HG03558 (cell line): Measurements from ENCODE around the gene ALOX12.
"Not testable (repeated sequence)": the region's sequence is repeated elsewhere in the genome, so short reads cannot be mapped to it uniquely, and the experiment has no call there.

Source experiments
- ATAC-seq: cut with Tn5 transposase; IDR thresholded peaks from one replicate; pipeline ENCODE4 v1.9.1; 2021; ENCODE audit warnings: moderate number of reproducible peaks; ENCODE audit not compliant: unreplicated experiment; ENCODE audit errors: extremely low read depth

The ALOX12 gene, protein sequence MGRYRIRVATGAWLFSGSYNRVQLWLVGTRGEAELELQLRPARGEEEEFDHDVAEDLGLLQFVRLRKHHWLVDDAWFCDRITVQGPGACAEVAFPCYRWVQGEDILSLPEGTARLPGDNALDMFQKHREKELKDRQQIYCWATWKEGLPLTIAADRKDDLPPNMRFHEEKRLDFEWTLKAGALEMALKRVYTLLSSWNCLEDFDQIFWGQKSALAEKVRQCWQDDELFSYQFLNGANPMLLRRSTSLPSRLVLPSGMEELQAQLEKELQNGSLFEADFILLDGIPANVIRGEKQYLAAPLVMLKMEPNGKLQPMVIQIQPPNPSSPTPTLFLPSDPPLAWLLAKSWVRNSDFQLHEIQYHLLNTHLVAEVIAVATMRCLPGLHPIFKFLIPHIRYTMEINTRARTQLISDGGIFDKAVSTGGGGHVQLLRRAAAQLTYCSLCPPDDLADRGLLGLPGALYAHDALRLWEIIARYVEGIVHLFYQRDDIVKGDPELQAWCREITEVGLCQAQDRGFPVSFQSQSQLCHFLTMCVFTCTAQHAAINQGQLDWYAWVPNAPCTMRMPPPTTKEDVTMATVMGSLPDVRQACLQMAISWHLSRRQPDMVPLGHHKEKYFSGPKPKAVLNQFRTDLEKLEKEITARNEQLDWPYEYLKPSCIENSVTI

DNA sequence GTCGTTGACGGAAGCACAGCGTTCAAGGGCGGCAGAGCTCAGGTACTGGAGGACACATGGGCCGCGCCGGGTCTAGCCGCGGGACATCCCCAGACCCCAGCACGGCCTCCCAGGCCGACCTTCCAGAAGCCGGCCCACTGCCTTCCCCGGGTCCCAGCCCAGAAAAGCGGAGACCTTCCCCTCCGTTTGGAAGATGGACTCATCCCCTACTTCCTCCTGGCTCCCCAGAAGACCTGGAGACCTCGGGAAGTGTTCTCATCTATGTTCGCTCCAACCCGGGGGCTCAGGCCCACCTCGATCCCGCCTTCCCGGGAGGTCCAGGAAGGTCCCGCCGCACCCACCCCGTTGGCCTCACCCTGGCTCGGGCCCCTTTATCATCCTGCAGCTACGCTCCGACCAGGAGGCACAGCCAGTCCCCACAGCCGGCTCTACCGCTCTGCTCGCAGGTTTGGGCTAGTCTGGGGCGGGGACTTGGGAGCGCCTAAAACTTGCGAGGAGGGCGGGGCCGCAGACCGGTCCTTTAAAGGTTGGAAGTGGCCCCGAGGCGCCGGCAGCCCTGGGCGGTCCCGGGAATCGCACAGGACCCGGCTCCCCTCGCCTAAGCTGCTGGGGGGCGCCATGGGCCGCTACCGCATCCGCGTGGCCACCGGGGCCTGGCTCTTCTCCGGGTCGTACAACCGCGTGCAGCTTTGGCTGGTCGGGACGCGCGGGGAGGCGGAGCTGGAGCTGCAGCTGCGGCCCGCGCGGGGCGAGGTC lies at the start of gene ALOX12:
Gene ALOX12 (plus strand): TSS at position 550 of the 756 bp plus-strand sequence. CDS start 69 bp downstream, at position 619.
- ATAC-seq: no peak

DNA sequence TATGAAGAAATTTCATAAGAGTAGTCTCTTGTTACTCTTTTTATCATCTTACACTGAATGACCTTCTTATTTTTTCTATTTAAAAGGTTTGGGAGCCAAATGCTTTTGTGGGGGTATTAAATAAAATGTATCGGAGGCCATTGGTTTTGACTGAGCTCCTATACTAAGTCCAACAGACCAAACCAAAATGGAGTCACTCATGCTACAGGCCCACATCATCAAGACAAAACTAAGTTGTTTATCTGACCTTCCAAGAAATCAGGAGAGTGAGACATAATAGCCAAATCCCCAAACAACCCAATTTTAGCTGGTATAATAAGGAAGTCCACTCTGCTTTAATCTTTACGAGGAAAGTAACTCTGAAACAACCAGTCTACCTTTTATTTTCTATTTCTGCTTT lies 48.1 kb upstream of the ALOX12 start:
- no peak for ATAC-seq

GRCh38 chr17:6948562-6948961 lies 47.3 kb upstream of the ALOX12 start:
- ATAC-seq: no peak

DNA sequence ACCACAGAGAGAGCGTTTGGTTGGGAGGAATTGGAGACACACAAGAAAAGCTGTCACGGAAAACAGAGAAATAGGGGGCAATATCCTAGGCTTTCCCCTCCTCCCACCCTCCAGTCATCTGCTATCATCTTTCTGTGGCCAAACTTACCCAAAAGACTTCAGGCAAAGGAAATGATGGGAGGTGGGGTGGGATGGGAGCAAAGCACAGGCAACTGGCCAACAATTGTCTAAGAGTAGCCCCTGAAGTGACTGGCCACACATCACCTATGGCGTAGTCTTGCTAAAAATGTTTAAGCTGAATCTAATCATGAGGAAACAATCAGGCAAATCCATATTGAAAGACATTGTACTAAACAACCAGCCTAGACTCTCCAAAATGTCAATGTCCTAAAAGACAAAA lies 46.9 kb upstream of the ALOX12 start:
- ATAC-seq: no peak

- ATAC-seq: not testable (repeated sequence)
These were observed 44.9 kb upstream of the ALOX12 start for GRCh38 chr17:6950938-6951337.

DNA sequence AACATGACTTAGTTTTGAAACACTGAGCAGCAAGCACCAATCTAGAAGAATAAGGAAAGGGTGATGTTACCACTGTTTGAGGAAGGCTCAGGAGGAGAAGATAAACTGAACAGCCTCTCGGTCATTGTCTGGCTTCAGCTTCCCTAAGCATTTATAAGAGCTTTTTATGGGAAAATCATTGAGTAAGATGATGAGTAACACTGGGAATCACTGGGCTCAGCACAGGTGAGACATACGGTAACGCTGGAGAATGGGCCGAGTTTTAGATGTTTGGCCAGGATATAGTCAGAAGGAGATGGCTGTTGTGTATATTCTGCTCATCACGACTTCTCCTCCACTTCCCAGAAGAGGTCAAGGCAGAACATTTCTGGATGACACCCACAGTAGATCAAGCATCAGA lies 42.2 kb upstream of the ALOX12 start:
- ATAC-seq: no peak

DNA sequence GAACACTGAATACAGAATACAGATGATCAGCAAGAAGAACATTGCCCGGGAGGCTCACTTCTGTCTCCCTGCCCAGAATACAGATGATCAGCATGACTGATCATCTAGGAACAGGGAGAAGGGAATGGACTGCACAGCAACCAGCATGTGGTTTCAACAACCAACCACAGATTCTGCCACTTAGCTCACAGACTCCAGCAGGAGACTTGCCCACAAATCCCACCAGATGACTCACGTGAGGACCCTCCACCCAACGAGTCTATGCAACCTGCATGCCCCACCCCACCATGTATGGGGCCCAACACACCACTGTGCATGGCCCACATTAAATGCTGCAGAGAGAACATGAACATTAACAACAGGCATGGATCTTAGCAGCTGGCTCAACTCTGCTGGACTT lies 36.1 kb upstream of the ALOX12 start:
- no peak for ATAC-seq

- no peak for ATAC-seq
These were observed 26.5 kb upstream of the ALOX12 start for GRCh38 chr17:6969323-6969726.

DNA sequence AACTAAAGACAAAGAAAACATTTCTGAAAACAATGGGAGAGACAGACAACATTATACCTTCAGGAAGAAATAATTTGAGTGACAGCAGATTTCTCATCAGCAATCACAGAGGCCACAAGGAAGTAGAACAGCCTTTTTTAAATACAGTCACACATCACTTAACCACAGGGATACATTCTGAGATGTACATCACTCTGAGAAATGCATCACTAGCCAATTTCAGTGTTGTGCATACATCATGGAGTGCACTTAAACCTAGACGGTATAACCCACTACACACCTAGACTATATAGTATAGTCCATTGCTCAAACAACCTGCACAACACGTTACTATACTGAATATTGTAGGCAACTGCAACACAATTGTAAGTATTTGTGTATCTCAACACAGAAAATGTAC lies 24.9 kb upstream of the ALOX12 start:
- no peak for ATAC-seq

DNA sequence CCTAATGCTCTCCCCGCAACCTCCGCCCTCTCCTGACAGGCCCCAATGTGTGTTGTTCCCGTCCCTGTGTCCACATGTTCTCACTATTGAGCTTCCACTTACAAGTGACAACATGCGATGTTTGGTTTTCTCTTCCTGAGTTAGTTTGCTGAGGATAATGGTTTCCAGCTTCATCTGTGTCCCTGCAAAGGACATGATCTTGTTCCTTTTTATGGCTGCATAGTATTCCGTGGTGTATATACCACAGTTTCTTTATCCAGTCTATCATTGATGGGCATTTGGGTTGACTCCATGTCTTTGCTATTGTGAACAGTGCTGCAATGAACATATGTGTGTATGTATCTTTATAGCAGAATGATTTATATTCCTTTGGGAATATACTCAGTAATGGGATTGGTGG lies 16.4 kb upstream of the ALOX12 start:
- not testable (repeated sequence) for ATAC-seq

DNA sequence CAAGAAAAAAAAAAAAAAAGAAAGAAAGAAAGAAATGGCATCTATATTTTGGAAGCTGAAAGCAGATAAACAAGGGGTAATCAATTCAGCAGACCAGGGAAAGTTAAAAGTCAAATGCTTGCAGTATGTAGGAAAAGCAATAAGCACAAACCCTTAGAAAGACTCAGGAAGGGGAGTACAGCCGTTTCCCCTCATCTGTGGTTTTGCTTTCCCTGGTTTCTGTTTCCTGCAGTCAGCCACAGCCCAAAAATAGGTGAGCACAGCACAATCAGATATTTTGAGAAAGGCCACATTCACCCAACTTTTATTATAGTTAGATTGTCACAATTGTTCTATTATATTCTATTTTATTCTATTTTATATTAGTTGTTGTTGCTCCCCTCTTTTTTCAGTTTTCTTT lies 14.4 kb upstream of the ALOX12 start:
- no peak for ATAC-seq

GRCh38 chr17:6985266-6985665 lies 10.6 kb upstream of the ALOX12 start:
- no peak for ATAC-seq

DNA sequence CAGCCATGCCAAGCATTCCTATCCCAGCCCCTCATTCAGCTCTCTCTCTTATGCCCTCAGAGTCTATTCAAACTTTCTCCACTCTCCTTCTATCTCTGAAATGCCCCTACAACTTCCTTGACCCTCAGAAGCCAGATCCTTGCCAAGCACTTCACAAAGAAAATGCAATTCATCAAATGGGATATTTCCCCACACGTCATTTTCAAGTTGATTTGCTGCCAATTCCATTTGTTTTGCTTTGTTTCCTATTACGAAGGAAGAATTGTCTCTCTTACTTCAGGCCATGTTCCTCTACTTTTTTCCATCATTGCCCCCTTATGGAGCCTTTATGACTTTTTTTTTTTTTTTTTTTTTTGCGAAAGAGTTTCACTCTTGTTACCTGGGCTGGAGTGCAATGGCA lies 9.2 kb upstream of the ALOX12 start:
- no peak for ATAC-seq

- no peak for ATAC-seq
These were observed 6.1 kb upstream of the ALOX12 start for GRCh38 chr17:6989779-6990178.

- ATAC-seq: not testable (repeated sequence)
These were observed 2.2 kb upstream of the ALOX12 start for GRCh38 chr17:6993613-6994056.

GRCh38 chr17:6994118-6994598 lies 1.7 kb upstream of the ALOX12 start:
- ATAC-seq: no peak

DNA sequence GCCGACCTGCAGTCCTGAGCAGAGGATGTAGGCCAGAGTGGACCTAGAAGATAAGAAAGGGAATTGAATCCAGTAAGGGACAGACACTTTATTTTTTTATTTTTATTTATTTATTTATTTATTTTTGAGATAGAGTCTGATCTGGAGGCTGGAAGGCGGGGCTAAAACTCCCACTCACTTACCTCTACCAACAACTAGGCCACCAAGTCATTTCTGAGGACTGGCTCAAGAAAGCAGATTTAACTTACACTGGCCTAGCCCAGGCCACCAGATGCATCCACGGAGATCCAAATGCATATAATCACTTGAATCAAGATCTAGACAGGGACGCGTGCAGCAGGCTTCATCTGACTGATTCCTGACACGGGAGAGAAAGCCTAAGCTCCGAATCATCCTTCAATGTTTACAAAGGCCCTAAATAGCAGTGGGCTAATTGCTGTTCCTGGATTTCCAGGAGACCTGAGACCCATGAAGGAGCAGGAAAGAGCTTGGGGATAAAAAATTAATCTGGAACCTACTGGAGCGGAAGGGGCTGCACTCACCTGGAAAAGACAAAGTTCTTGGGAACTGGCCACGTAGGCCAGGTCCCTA lies 1.1 kb upstream of the ALOX12 start:
- no peak for ATAC-seq

DNA sequence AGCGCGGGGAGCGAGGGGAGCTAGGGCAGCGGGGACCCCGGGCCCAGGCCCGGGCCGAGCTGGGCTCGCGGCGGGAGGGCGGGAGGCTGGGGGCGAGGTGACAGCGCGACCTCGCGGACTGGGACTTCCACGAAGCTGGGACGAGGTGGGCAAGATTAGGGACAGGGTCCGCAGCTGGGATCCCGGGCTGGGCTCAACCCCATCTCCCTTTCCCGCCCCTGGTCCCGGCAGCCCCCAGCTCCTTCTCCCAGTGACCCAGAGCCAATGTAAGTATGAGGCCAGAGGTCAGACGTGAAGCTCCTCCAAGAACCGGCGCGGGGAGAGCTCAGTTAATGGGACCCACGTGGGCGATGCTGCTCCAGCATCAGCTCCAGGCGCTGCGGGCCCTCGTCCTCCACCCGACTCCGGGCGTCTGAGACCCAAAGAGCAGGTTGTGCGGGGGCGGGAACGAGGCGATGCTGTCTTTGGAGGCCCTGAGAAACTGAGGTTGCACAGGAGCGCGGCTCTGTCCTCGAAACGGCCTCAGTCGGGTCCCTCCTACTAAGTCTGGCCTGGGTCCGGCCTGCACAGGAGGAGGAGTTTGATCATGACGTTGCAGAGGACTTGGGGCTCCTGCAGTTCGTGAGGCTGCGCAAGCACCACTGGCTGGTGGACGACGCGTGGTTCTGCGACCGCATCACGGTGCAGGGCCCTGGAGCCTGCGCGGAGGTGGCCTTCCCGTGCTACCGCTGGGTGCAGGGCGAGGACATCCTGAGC lies 585 bp downstream of the ALOX12 start:
- ATAC-seq: no peak

DNA sequence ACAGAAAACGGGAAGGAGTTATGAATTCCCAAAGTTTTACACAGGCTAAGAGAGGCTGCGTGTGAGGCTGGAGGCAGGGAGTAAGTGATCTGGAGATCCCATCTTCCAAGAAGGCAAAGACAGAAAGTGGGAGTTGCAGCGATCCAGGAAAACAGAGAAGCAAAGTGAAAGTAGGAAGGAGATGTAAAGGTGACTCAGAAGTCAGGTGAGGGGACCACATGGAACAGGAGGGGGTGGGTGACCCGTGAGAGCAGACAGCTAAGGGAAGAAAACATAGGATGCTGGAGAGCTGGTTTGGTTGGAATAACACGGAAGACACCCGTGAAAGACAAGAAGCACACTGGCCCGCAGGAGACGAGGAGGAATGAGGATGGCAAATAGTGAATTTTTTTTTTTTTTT lies 1.3 kb downstream of the ALOX12 start:
- ATAC-seq: no peak
